CD14-positive monocyte (primary cell): ENCODE data around the gene HOXA5. TPM values are rescaled to one million over a fixed set of nuclear protein-coding genes. Genes with fewer than 3 reads are reported as not detected.

Experiments used
- DNase-seq, 3 donors: peaks; one replicate each; pipeline ENCODE4 v3.0.0-alpha.2; 2011 to 2022
- H2AFZ ChIP-seq: 2 replicates; pipeline ENCODE4 v1.6.0; 2012; ENCODE audit warnings: mild to moderate bottlenecking, low read depth, low read length, inconsistent platforms; ENCODE audit not compliant: insufficient read depth, poor library complexity, severe bottlenecking
- H3K27ac ChIP-seq, 2 donors: 1 replicate in 1 of 2; 2 replicates in 1 of 2; pipeline ENCODE4 v1.5.1; 2012 to 2013; ENCODE audit warnings: low read length in 2 of 2, control low read depth in 1 of 2, inconsistent platforms in 1 of 2, low read depth in 1 of 2, mild to moderate bottlenecking in 1 of 2
- H3K27me3 ChIP-seq, 2 donors: one replicate each; pipeline versions ENCODE4 v1.6.0 to v1.6.1; 2011 to 2013; ENCODE audit warnings: low read length in 2 of 2; ENCODE audit not compliant: control insufficient read depth in 2 of 2, insufficient read depth in 2 of 2
- H3K36me3 ChIP-seq, 2 donors: replicated peaks in 1 of 2; 1 replicate in 1 of 2; 2 replicates in 1 of 2; pipeline versions ENCODE4 v1.5.1 to v1.6.1; 2012 to 2013; ENCODE audit warnings: low read length in 2 of 2, control low read depth in 1 of 2, inconsistent platforms in 1 of 2, mild to moderate bottlenecking in 1 of 2; ENCODE audit not compliant: insufficient read depth in 2 of 2, control insufficient read depth in 1 of 2
- H3K4me1 ChIP-seq, 2 donors: 1 replicate in 1 of 2; 2 replicates in 1 of 2; pipeline versions ENCODE4 v1.5.1 to v1.6.1; 2012 to 2013; ENCODE audit warnings: low read length in 2 of 2, control low read depth in 1 of 2, inconsistent platforms in 1 of 2, mild to moderate bottlenecking in 1 of 2, moderate library complexity in 1 of 2; ENCODE audit not compliant: insufficient read depth in 2 of 2, control insufficient read depth in 1 of 2
- H3K4me2 ChIP-seq: replicated peaks from 2 replicates; pipeline ENCODE3; 2012; ENCODE audit warnings: low read length, moderate library complexity, mild to moderate bottlenecking; ENCODE audit not compliant: poor library complexity, severe bottlenecking; ENCODE audit errors: extremely low read depth
- H3K4me3 ChIP-seq, 3 experiments: fragments of 200-600 bp in 1 of 3; sonication (generic) in 1 of 3; replicated peaks in 1 of 3; 1 replicate in 2 of 3; 2 replicates in 1 of 3; pipeline ENCODE4 v1.5.1; 2011 to 2013; ENCODE audit warnings: low read length in 3 of 3, mild to moderate bottlenecking in 3 of 3, control low read depth in 2 of 3, low read depth in 2 of 3, inconsistent platforms in 1 of 3, moderate library complexity in 1 of 3
- H3K79me2 ChIP-seq: 2 replicates; pipeline ENCODE4 v1.6.0; 2012; ENCODE audit warnings: mild to moderate bottlenecking, control low read depth, inconsistent platforms, low read length, moderate library complexity; ENCODE audit not compliant: insufficient read depth
- H3K9ac ChIP-seq: 2 replicates; pipeline ENCODE4 v1.6.0; 2017; ENCODE audit warnings: low read length, mild to moderate bottlenecking; ENCODE audit not compliant: insufficient read depth, poor library complexity, severe bottlenecking
- H3K9me3 ChIP-seq, 2 donors: replicated peaks in 1 of 2; 1 replicate in 1 of 2; 2 replicates in 1 of 2; pipeline versions ENCODE4 v1.5.1 to v1.6.1; 2012 to 2013; ENCODE audit warnings: low read length in 2 of 2, control low read depth in 1 of 2; ENCODE audit not compliant: control insufficient read depth in 1 of 2, insufficient read depth in 1 of 2
- H4K20me1 ChIP-seq: 2 replicates; pipeline ENCODE4 v1.6.0; 2012; ENCODE audit warnings: mild to moderate bottlenecking, low read length, control low read depth, moderate library complexity; ENCODE audit not compliant: insufficient read depth
- H3K27ac Mint-ChIP-seq, 7 donors: one replicate each; pipeline ENCODE4 v1.8.0; 2020; ENCODE audit warnings: mild to moderate bottlenecking in 7 of 7, mixed read lengths in 7 of 7, moderate library complexity in 6 of 7, inconsistent platforms in 2 of 7
- H3K27me3 Mint-ChIP-seq, 3 donors: one replicate each; pipeline ENCODE4 v1.8.0; 2021 to 2022; ENCODE audit warnings: low read depth in 3 of 3, mild to moderate bottlenecking in 3 of 3, mixed read lengths in 3 of 3, moderate library complexity in 3 of 3, inconsistent platforms in 1 of 3
- H3K36me3 Mint-ChIP-seq, 2 donors: one replicate each; pipeline ENCODE4 v1.8.0; 2020; ENCODE audit warnings: mixed read lengths in 2 of 2, inconsistent platforms in 1 of 2, mild to moderate bottlenecking in 1 of 2
- H3K4me1 Mint-ChIP-seq: one replicate; pipeline ENCODE4 v1.8.0; 2020; ENCODE audit warnings: mild to moderate bottlenecking, mixed read lengths
- H3K4me3 Mint-ChIP-seq, 2 donors: one replicate each; pipeline ENCODE4 v1.8.0; 2020; ENCODE audit warnings: mild to moderate bottlenecking in 2 of 2, mixed read lengths in 2 of 2, moderate library complexity in 1 of 2
- H3K9me3 Mint-ChIP-seq, 7 donors: one replicate each; pipeline ENCODE4 v1.8.0; 2020 to 2022; ENCODE audit warnings: mixed read lengths in 7 of 7, mild to moderate bottlenecking in 6 of 7, moderate library complexity in 6 of 7, inconsistent platforms in 2 of 7
- WGBS: methylation state at CpG from one replicate; pipeline ENCODE4 v1.1.5; 2013; ENCODE audit warnings: missing lambda C conversion rate; ENCODE audit not compliant: insufficient coverage; 5-methylcytosine and 5-hydroxymethylcytosine counted together
- intact Hi-C, 2 donors: fragments of 100-400 bp; cut with micrococcal nuclease; formaldehyde crosslinking; loops; one replicate each; pipeline versions ENCODE4 v1.15.0 to v1.15.1; 2023
- polyA plus RNA-seq, 3 donors: library from polyadenylated mRNA; depleted of rRNA in 1 of 3; unstranded in 2 of 3; stranded (reverse) in 1 of 3; fragments of 300-500 nt in 2 of 3; fragments of >200 nt in 1 of 3; fragmentation: Illumina TruSeq in 2 of 3; gene quantifications; 1 replicate in 2 of 3; 2 replicates in 1 of 3; pipeline ENCODE4 v1.2.3, GENCODE V29; 2012 to 2021
- TF ChIP-seq, protein P1 (sequence below): fragments of 200-600 bp; IDR thresholded peaks from one replicate; pipeline ENCODE4 v1.8.0; 2022; ENCODE audit warnings: antibody characterized with exemption, mild to moderate bottlenecking

Gene HOXA5
- polyA plus RNA-seq, 3 donors = 0.85 to 3.0 (median 1.8) TPM

DNA sequence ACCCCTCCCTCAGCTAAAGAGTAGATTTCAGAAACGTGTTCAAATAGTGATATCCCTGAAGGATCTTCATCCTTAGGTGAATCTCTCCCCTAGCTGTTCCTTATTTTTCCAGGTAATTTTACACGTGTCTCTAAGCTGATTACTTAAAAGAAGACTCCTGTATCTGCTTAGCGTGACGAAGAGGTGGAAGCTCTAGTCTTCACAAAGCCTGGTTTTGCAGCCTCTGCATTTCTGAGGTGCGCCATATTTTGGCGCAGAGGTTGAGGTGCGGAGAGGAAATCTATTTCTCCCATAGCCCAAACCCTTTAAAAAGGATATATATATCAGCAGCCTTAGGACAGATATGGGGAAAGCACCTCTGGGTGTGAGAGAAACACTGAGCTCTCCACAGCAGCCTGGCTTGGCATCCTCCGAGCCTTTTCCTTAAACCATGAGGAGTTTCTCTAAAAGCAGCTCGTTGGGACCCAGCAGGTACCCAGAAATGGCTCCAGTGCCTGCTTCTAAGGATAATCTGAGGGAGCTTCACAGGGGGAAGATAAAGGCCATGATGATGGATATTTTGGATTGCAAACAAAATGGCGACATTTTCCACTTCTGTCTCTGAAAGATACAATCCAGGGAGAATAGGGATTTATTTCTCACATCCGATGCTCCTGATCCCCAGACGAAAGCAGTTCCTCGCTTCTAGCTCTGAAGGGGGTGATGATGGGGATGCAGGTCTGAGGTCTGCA lies 38.0 kb downstream of the HOXA5 start:
- intact Hi-C loops = no loop called here
- peaks cover 24% of the 10 kb centered on the region for H3K4me1 Mint-ChIP-seq
- WGBS = 86% methylated on average over 1 of the region's 13 CpGs

DNA sequence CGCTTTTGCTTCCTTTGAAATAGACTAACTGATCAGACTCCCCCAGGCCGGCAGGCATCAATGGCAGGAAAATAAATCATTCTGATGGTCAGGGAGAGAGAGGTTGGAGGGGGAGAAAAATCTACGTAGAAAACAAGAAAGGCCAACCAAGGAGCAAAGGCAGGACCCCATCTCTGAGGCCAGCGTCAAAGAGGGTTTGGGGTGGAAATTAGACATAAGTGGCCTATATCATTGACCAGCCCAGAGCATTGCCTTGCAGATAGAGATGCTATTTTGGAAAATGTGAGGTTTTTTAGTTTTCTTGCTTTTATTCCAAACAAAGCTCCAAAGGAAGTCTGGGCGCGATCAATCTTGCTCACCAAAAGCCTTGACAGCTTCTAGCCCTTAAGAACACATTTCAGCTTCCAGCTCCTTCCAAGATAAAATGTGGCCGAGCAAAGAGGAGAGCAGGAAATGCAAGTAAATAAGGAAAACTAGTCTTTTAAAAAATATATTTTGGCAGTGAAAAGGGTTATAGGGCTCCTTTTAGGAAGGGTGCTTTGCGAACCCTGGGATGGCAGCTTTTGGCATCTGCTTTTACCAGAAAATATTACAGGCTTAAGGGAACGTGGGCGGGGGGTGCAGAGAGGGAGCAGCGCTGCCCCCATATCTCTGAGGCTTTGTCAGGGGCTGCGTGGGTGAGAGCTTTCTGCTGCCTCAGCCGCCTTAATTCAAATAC lies 39.0 kb downstream of the HOXA5 start:
- Histone ChIP-seq H3K36me3 (peaks cover 4 to 21% of the 10 kb centered on the region in 2 donors), H3K9ac (no peak overlapping the region), H3K79me2 (no peaks in the 10 kb centered on the region), H3K4me3 (no peak overlapping the region), H4K20me1 (peaks cover 57% of the 10 kb centered on the region), H2AFZ (no peak overlapping the region), H3K4me1 (peaks cover 12 to 15% of the 10 kb centered on the region in 2 donors), H3K27me3 (peaks cover 43 to 69% of the 10 kb centered on the region in 2 donors), H3K27ac (no peak overlapping the region), H3K9me3 (peaks cover 4 to 18% of the 10 kb centered on the region in 2 donors), H3K4me2 (no peak overlapping the region)
- Mint-ChIP-seq H3K36me3 (peaks cover 33 to 34% of the 10 kb centered on the region in 2 donors), H3K27ac (no peak overlapping the region), H3K4me3 (peak overlapping the region in 1 of 2 donors; percentile 73), H3K9me3 (peaks cover 0 to 32% (median 22%) of the 10 kb centered on the region in 7 donors), H3K27me3 (peaks cover 58 to 72% (median 65%) of the 10 kb centered on the region in 3 donors), H3K4me1 (peaks cover 26% of the 10 kb centered on the region)
- no peak for DNase-seq
- TF ChIP-seq, protein P1, sequence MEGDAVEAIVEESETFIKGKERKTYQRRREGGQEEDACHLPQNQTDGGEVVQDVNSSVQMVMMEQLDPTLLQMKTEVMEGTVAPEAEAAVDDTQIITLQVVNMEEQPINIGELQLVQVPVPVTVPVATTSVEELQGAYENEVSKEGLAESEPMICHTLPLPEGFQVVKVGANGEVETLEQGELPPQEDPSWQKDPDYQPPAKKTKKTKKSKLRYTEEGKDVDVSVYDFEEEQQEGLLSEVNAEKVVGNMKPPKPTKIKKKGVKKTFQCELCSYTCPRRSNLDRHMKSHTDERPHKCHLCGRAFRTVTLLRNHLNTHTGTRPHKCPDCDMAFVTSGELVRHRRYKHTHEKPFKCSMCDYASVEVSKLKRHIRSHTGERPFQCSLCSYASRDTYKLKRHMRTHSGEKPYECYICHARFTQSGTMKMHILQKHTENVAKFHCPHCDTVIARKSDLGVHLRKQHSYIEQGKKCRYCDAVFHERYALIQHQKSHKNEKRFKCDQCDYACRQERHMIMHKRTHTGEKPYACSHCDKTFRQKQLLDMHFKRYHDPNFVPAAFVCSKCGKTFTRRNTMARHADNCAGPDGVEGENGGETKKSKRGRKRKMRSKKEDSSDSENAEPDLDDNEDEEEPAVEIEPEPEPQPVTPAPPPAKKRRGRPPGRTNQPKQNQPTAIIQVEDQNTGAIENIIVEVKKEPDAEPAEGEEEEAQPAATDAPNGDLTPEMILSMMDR = no peak
- 95% methylated on average over 6 of the region's 13 CpGs for WGBS
- intact Hi-C loops = no loop called here

More for the DNA sequence above, 38.0 kb downstream of the HOXA5 start:
- Histone ChIP-seq H3K79me2 (no peaks in the 10 kb centered on the region), H3K27ac (no peak overlapping the region), H4K20me1 (peaks cover 48% of the 10 kb centered on the region), H3K9ac (no peak overlapping the region), H2AFZ (no peak overlapping the region), H3K4me2 (no peak overlapping the region), H3K4me1 (peaks cover 12 to 15% of the 10 kb centered on the region in 2 donors), H3K4me3 (no peak overlapping the region), H3K9me3 (peaks cover 4 to 18% of the 10 kb centered on the region in 2 donors), H3K36me3 (peaks cover 0 to 11% of the 10 kb centered on the region in 2 donors), H3K27me3 (peaks cover 43 to 59% of the 10 kb centered on the region in 2 donors)
- Mint-ChIP-seq H3K9me3 (peaks cover 0 to 32% (median 21%) of the 10 kb centered on the region in 7 donors), H3K36me3 (peaks cover 24 to 25% of the 10 kb centered on the region in 2 donors), H3K27me3 (peaks cover 54 to 62% (median 56%) of the 10 kb centered on the region in 3 donors), H3K4me3 (peak overlapping the region in 1 of 2 donors; percentile 53), H3K27ac (no peak overlapping the region)
- DNase-seq = no peak
- TF ChIP-seq, protein P1 = no peak
